Measurements from ENCODE around the gene KIAA0319L. TPM values are rescaled to one million over a fixed set of nuclear protein-coding genes. Genes with fewer than 3 reads are reported as not detected.

Gene KIAA0319L
- total and polyA plus RNA-seq, 2 donors (not counting 3 experiments of a cell fraction or from before 2014, with no cell fraction given), result 31.4 to 43.4 TPM

GRCh38 chr1:35500439-35500838 lies 56.8 kb downstream of the KIAA0319L start:
- BruUV-seq (replicated peaks), result no TSS peak
- ChIA-PET CTCF (no interaction called here), POLR2A (no interaction called here)
- H3K9ac ChIP-seq (replicated peaks; ENCODE audit: extremely low read depth, insufficient read depth, low read length), result no peak overlapping the region
- no peaks in the 10 kb centered on the region for H3K9me3 ChIP-seq (replicated peaks; ENCODE audit: control insufficient read depth, insufficient read depth, low read length)
- dilution Hi-C loops (cut with MboI; ENCODE audit: extremely low pct_ligation_motif_present, low sequenced_read_pairs) (no loop called here), intact Hi-C loops (cut with micrococcal nuclease) (no loop called here)
- no peaks in the 10 kb centered on the region for H3K79me2 ChIP-seq (ENCODE audit: control insufficient read depth, insufficient read depth, low read length)
- H3K4me2 ChIP-seq (ENCODE audit: insufficient read depth, low read length), result no peak overlapping the region
- H3K4me1 ChIP-seq (ENCODE audit: control insufficient read depth, extremely low read depth, insufficient read depth, low read length), result peaks cover 4% of the 10 kb centered on the region
- H2AFZ ChIP-seq (ENCODE audit: low read depth, low read length), result no peak overlapping the region
- no peaks in the 10 kb centered on the region for H3K9me1 ChIP-seq (replicated peaks; ENCODE audit: control insufficient read depth, extremely low read depth, insufficient read depth, low read length)
- TF ChIP-seq FOS (IDR thresholded peaks at IDR 0.05; ENCODE audit: borderline replicate concordance, insufficient read depth, low read length) (no peak), CTCF (IDR thresholded peaks at IDR 0.05; ENCODE audit: extremely low read depth in 1 of 2, insufficient read depth in 1 of 2, low read depth in 1 of 2, low read length in 2 of 2) (no peak), MAX (IDR thresholded peaks at IDR 0.05; ENCODE audit: insufficient read depth, insufficient read length) (no peak), POLR2A (IDR thresholded peaks at IDR 0.05; ENCODE audit: low read depth, low read length) (no peak), EZH2 (IDR thresholded peaks at IDR 0.05; ENCODE audit: borderline replicate concordance, low read depth, low read length, severe bottlenecking) (no peak), POLR2AphosphoS5 (IDR thresholded peaks at IDR 0.05; ENCODE audit: insufficient read depth, low read depth, low read length) (no peak), JUN (IDR thresholded peaks at IDR 0.05; ENCODE audit: borderline replicate concordance, insufficient read depth, insufficient read length, low read depth) (no peak), MYC (IDR thresholded peaks at IDR 0.05; ENCODE audit: low read depth, low read length) (no peak), GATA2 (IDR thresholded peaks at IDR 0.05; ENCODE audit: insufficient read depth, insufficient read length, low read depth, low read length) (no peak)
- DNase-seq (ENCODE audit: low read depth, low spot score), result no peak
- no peak for FAIRE-seq
- no peaks in the 10 kb centered on the region for H4K20me1 ChIP-seq (replicated peaks; ENCODE audit: control insufficient read depth, extremely low read depth, insufficient read depth, low read length)
- H3K4me3 ChIP-seq (replicated peaks in 1 of 3; ENCODE audit: insufficient read depth in 1 of 3, low read depth in 1 of 3, low read length in 3 of 3), result no peak overlapping the region
- no peak overlapping the region for H3K27ac ChIP-seq (ENCODE audit: insufficient read depth, low read depth, low read length)
- no peaks in the 10 kb centered on the region for H3K36me3 ChIP-seq (ENCODE audit: control insufficient read depth in 2 of 2, extremely low read depth in 1 of 2, insufficient read depth in 2 of 2, low read length in 2 of 2)
- no peaks in the 10 kb centered on the region for H3K27me3 ChIP-seq (ENCODE audit: control insufficient read depth in 2 of 2, insufficient read depth in 2 of 2, low read length in 2 of 2)
